ENCODE data around the gene FBXO48. TPM values are rescaled to one million over a fixed set of nuclear protein-coding genes. Genes with fewer than 3 reads are reported as not detected.

The FBXO48 gene
- total and polyA plus RNA-seq, 2 experiments from 2014 or later: 1.1 to 1.3 TPM

DNA sequence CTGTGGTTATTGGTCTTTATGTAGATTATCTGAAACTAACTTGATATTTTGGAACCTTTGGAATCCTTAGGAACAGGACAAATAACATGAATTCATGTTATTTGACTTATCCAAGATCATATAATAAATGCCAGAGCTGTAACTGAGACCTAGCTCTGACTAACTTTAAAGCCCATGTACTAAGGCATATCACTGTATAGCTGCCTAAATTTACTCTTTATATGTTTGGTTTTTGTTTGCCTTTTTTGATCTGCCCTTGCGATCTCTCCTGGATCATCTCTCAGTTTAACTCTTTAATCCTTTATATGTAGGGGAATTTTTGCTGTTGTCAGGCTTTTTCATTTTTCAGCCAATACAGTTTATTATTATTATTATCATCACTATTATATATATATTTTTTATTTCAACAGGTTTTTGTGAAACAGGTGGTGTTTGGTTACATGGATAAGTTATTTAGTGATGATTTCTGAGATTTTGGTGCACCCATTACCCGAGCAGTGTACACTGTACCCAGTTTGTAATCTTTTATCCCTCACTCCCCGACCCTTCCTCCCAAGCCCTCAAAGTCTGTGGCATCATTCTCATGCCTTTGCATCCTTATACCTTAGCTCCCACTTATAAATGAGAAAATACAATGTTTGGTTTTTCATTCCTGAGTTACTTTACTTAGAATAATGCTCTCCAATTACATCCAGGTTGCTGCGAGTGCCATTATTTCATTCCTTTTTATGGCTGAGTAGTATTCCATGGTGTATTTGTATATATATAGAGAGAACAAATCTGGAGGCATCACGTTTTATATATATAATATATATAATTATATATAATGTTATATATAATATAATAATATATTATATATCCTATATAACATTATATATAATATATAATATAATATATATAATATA, 49.2 kb upstream of the FBXO48 start (continued):
- TF ChIP-seq, protein P1, sequence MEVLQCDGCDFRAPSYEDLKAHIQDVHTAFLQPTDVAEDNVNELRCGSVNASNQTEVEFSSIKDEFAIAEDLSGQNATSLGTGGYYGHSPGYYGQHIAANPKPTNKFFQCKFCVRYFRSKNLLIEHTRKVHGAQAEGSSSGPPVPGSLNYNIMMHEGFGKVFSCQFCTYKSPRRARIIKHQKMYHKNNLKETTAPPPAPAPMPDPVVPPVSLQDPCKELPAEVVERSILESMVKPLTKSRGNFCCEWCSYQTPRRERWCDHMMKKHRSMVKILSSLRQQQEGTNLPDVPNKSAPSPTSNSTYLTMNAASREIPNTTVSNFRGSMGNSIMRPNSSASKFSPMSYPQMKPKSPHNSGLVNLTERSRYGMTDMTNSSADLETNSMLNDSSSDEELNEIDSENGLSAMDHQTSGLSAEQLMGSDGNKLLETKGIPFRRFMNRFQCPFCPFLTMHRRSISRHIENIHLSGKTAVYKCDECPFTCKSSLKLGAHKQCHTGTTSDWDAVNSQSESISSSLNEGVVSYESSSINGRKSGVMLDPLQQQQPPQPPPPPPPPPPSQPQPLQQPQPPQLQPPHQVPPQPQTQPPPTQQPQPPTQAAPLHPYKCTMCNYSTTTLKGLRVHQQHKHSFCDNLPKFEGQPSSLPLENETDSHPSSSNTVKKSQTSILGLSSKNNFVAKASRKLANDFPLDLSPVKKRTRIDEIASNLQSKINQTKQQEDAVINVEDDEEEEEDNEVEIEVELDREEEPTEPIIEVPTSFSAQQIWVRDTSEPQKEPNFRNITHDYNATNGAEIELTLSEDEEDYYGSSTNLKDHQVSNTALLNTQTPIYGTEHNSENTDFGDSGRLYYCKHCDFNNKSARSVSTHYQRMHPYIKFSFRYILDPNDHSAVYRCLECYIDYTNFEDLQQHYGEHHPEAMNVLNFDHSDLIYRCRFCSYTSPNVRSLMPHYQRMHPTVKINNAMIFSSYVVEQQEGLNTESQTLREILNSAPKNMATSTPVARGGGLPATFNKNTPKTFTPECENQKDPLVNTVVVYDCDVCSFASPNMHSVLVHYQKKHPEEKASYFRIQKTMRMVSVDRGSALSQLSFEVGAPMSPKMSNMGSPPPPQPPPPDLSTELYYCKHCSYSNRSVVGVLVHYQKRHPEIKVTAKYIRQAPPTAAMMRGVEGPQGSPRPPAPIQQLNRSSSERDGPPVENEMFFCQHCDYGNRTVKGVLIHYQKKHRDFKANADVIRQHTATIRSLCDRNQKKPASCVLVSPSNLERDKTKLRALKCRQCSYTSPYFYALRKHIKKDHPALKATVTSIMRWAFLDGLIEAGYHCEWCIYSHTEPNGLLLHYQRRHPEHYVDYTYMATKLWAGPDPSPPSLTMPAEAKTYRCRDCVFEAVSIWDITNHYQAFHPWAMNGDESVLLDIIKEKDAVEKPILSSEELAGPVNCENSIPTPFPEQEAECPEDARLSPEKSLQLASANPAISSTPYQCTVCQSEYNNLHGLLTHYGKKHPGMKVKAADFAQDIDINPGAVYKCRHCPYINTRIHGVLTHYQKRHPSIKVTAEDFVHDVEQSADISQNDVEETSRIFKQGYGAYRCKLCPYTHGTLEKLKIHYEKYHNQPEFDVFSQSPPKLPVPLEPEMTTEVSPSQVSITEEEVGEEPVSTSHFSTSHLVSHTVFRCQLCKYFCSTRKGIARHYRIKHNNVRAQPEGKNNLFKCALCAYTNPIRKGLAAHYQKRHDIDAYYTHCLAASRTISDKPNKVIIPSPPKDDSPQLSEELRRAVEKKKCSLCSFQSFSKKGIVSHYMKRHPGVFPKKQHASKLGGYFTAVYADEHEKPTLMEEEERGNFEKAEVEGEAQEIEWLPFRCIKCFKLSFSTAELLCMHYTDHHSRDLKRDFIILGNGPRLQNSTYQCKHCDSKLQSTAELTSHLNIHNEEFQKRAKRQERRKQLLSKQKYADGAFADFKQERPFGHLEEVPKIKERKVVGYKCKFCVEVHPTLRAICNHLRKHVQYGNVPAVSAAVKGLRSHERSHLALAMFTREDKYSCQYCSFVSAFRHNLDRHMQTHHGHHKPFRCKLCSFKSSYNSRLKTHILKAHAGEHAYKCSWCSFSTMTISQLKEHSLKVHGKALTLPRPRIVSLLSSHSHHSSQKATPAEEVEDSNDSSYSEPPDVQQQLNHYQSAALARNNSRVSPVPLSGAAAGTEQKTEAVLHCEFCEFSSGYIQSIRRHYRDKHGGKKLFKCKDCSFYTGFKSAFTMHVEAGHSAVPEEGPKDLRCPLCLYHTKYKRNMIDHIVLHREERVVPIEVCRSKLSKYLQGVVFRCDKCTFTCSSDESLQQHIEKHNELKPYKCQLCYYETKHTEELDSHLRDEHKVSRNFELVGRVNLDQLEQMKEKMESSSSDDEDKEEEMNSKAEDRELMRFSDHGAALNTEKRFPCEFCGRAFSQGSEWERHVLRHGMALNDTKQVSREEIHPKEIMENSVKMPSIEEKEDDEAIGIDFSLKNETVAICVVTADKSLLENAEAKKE (CRISPR knock-in tag; IDR thresholded peaks at IDR 0.05): no peak
- TF ChIP-seq NANOG (IDR thresholded peaks at IDR 0.05; ENCODE audit: borderline replicate concordance) (no peak), STAT1 (IDR thresholded peaks at IDR 0.05; ENCODE audit: unreplicated experiment) (no peak), POLR2AphosphoS5 (IDR thresholded peaks at IDR 0.05; ENCODE audit: low read depth) (no peak), CREB1 (CRISPR knock-in tag; IDR thresholded peaks at IDR 0.05; ENCODE audit: low read depth) (no peak)

DNA sequence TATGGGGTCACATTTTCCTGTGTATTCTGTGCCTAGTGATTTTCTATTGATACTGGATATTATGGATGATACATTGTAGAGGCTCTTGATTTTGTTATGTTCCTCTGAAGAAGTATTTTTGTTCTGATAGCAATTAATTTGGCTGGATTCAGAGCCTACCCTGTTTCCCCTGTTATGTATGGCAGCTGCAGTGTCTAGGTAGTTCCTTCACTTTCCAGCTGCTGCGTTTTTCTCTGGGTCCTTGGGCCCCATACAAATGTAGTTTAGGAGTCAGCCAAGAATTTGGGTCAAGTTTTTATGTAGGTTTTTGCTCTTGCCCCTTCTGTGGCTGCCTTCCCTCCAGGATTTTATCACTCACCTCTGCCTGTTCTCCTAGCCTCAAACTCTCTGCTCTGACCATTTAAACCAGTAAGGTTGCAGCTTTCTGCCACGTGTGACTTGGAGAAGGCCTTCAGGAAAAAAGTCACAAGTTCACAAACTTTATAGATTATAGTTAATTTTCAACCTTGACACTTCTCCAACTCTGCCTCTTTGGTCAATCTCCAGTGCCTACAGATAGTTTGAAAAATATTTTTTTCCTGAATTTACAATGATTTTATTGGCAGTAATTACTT, 47.3 kb upstream of the FBXO48 start:
- ATAC-seq (no peak), DNase-seq (ENCODE audit: low spot score) (no peak)
- Histone ChIP-seq H3K4me2 (no peak overlapping the region), H2AFZ (no peak overlapping the region), H3K79me2 (replicated peaks; ENCODE audit: insufficient read depth) (no peaks in the 10 kb centered on the region), H3K4me1 (ENCODE audit: insufficient read depth) (no peaks in the 10 kb centered on the region), H3K36me3 (ENCODE audit: insufficient read depth) (no peaks in the 10 kb centered on the region), H3K27me3 (ENCODE audit: insufficient read depth) (no peaks in the 10 kb centered on the region), H3K9me2 (ENCODE audit: insufficient read depth) (no peaks in the 10 kb centered on the region), H4K20me1 (replicated peaks; ENCODE audit: insufficient read depth) (no peaks in the 10 kb centered on the region), H3F3A (replicated peaks; ENCODE audit: low read depth) (no peaks in the 10 kb centered on the region), H3K4me3 (no peak overlapping the region), H3K27ac (ENCODE audit: low read depth) (no peak overlapping the region)
- Mint-ChIP-seq H3K27ac (no peak overlapping the region), H3K4me3 (no peak overlapping the region), H3K9me3 (no peaks in the 10 kb centered on the region), H3K27me3 (ENCODE audit: insufficient read depth, low read depth, poor library complexity) (no peaks in the 10 kb centered on the region), H3K36me3 (ENCODE audit: low read depth) (no peaks in the 10 kb centered on the region), H3K4me1 (no peaks in the 10 kb centered on the region)
- TF ChIP-seq CREB1 (CRISPR knock-in tag; IDR thresholded peaks at IDR 0.05; ENCODE audit: low read depth) (no peak), EZH2 (IDR thresholded peaks at IDR 0.05; ENCODE audit: low read depth, unreplicated experiment) (no peak), ZNF331 (CRISPR knock-in tag; IDR thresholded peaks at IDR 0.05; ENCODE audit: low read depth) (no peak), NANOG (IDR thresholded peaks at IDR 0.05; ENCODE audit: borderline replicate concordance) (no peak), POLR2AphosphoS5 (IDR thresholded peaks at IDR 0.05; ENCODE audit: low read depth) (no peak), ZNF114 (CRISPR knock-in tag; IDR thresholded peaks at IDR 0.05) (no peak), STAT1 (IDR thresholded peaks at IDR 0.05; ENCODE audit: unreplicated experiment) (no peak), EZH2phosphoT487 (IDR thresholded peaks at IDR 0.05; ENCODE audit: unreplicated experiment) (no peak), JUNB (IDR thresholded peaks at IDR 0.05; ENCODE audit: unreplicated experiment) (no peak)
- TF ChIP-seq, protein P2, sequence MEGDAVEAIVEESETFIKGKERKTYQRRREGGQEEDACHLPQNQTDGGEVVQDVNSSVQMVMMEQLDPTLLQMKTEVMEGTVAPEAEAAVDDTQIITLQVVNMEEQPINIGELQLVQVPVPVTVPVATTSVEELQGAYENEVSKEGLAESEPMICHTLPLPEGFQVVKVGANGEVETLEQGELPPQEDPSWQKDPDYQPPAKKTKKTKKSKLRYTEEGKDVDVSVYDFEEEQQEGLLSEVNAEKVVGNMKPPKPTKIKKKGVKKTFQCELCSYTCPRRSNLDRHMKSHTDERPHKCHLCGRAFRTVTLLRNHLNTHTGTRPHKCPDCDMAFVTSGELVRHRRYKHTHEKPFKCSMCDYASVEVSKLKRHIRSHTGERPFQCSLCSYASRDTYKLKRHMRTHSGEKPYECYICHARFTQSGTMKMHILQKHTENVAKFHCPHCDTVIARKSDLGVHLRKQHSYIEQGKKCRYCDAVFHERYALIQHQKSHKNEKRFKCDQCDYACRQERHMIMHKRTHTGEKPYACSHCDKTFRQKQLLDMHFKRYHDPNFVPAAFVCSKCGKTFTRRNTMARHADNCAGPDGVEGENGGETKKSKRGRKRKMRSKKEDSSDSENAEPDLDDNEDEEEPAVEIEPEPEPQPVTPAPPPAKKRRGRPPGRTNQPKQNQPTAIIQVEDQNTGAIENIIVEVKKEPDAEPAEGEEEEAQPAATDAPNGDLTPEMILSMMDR (conservative IDR thresholded peaks at IDR 0.05; ENCODE audit: low read depth in 2 of 2): no peak
- TF ChIP-seq, protein P3, sequence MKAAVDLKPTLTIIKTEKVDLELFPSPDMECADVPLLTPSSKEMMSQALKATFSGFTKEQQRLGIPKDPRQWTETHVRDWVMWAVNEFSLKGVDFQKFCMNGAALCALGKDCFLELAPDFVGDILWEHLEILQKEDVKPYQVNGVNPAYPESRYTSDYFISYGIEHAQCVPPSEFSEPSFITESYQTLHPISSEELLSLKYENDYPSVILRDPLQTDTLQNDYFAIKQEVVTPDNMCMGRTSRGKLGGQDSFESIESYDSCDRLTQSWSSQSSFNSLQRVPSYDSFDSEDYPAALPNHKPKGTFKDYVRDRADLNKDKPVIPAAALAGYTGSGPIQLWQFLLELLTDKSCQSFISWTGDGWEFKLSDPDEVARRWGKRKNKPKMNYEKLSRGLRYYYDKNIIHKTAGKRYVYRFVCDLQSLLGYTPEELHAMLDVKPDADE (IDR thresholded peaks at IDR 0.05): no peak
